ENCODE measurements around the gene LONRF2. TPM values are rescaled to one million over a fixed set of nuclear protein-coding genes. Genes with fewer than 3 reads are reported as not detected.

Gene LONRF2
- total and polyA plus RNA-seq, 2 experiments from 2014 or later = 0.69 to 1.9 TPM

- no peaks in the 10 kb centered on the region for H3K9me2 ChIP-seq (replicated peaks; ENCODE audit: insufficient read depth)
- H3K4me1 ChIP-seq (ENCODE audit: insufficient read depth) = peaks cover 24% of the 10 kb centered on the region
- H3K36me3 ChIP-seq (replicated peaks; ENCODE audit: insufficient read depth, low read depth) = no peaks in the 10 kb centered on the region
- H3K9me3 ChIP-seq (ENCODE audit: low read depth) = no peaks in the 10 kb centered on the region
- TF ChIP-seq EZH2phosphoT487 (IDR thresholded peaks at IDR 0.05; ENCODE audit: low read depth, severe bottlenecking, unreplicated experiment) (no peak), CTCF (IDR thresholded peaks at IDR 0.05; ENCODE audit: poor library complexity) (no peak), EZH2 (IDR thresholded peaks at IDR 0.05; ENCODE audit: borderline replicate concordance) (no peak)
- H3K27ac ChIP-seq = no peak overlapping the region
- H3K4me2 ChIP-seq = no peak overlapping the region
- H4K20me1 ChIP-seq (ENCODE audit: insufficient read depth, poor library complexity, severe bottlenecking) = no peaks in the 10 kb centered on the region
- H3K4me3 ChIP-seq = no peak overlapping the region
- H3K79me2 ChIP-seq = no peaks in the 10 kb centered on the region
- 70% methylated on average over 2 of the region's 2 CpGs for WGBS (ENCODE audit: low lambda C conversion rate, missing lambda C conversion rate)
- H3K27me3 ChIP-seq = no peaks in the 10 kb centered on the region
- DNase-seq (ENCODE audit: low spot score) = no peak
- H2AFZ ChIP-seq = no peak overlapping the region
These were observed 54.5 kb downstream of the LONRF2 start for GRCh38 chr2:100267751-100268150.

GRCh38 chr2:100266126-100266525 is 56.2 kb downstream of the LONRF2 start:
- no peak for DNase-seq (ENCODE audit: low spot score)
- H3K9me3 ChIP-seq (ENCODE audit: low read depth) = no peaks in the 10 kb centered on the region
- no peak overlapping the region for H3K4me2 ChIP-seq
- H3K4me1 ChIP-seq (ENCODE audit: insufficient read depth) = peaks cover 24% of the 10 kb centered on the region
- no peaks in the 10 kb centered on the region for H3K36me3 ChIP-seq (replicated peaks; ENCODE audit: insufficient read depth, low read depth)
- WGBS (ENCODE audit: low lambda C conversion rate, missing lambda C conversion rate) = 96% methylated on average over 7 of the region's 7 CpGs
- H3K27ac ChIP-seq = no peak overlapping the region
- no peaks in the 10 kb centered on the region for H4K20me1 ChIP-seq (ENCODE audit: insufficient read depth, poor library complexity, severe bottlenecking)
- no peak overlapping the region for H2AFZ ChIP-seq
- TF ChIP-seq EZH2phosphoT487 (IDR thresholded peaks at IDR 0.05; ENCODE audit: low read depth, severe bottlenecking, unreplicated experiment) (no peak), EZH2 (IDR thresholded peaks at IDR 0.05; ENCODE audit: borderline replicate concordance) (no peak), CTCF (IDR thresholded peaks at IDR 0.05; ENCODE audit: poor library complexity) (no peak)
- no peaks in the 10 kb centered on the region for H3K9me2 ChIP-seq (replicated peaks; ENCODE audit: insufficient read depth)
- H3K4me3 ChIP-seq = no peak overlapping the region
- H3K79me2 ChIP-seq = no peaks in the 10 kb centered on the region
- no peaks in the 10 kb centered on the region for H3K27me3 ChIP-seq

DNA sequence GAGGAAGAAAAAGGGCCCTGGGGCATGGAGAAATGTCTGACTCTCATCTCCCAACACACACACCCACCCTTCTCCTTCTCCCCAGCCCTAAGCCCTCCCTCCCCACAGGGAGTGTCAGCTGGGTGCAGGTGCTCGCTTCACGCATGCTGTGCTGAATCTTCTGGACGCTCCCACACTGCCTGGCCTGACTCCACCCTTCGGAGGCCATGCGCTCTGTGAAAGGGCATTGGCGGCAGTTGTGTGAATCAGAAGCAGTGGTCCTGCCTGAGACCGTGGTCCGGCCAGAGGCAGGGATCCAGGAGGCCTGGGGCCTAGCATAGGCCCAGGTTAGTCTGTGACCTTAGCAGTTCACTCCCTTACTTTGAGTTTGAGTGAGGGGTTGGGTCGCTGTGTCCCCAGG is 57.1 kb downstream of the LONRF2 start:
- Histone ChIP-seq H3K9me2 (replicated peaks; ENCODE audit: insufficient read depth) (no peaks in the 10 kb centered on the region), H2AFZ (no peak overlapping the region), H3K9me3 (ENCODE audit: low read depth) (no peaks in the 10 kb centered on the region), H3K36me3 (replicated peaks; ENCODE audit: insufficient read depth, low read depth) (no peaks in the 10 kb centered on the region), H3K4me2 (no peak overlapping the region), H4K20me1 (ENCODE audit: insufficient read depth, poor library complexity, severe bottlenecking) (no peaks in the 10 kb centered on the region), H3K79me2 (no peaks in the 10 kb centered on the region), H3K27me3 (no peaks in the 10 kb centered on the region), H3K4me1 (ENCODE audit: insufficient read depth) (peaks cover 18% of the 10 kb centered on the region), H3K4me3 (no peak overlapping the region), H3K27ac (no peak overlapping the region)
- DNase-seq (ENCODE audit: low spot score) = no peak
- TF ChIP-seq EZH2phosphoT487 (IDR thresholded peaks at IDR 0.05; ENCODE audit: low read depth, severe bottlenecking, unreplicated experiment) (no peak), CTCF (IDR thresholded peaks at IDR 0.05; ENCODE audit: poor library complexity) (no peak), EZH2 (IDR thresholded peaks at IDR 0.05; ENCODE audit: borderline replicate concordance) (no peak)
- WGBS (ENCODE audit: low lambda C conversion rate, missing lambda C conversion rate) = 94% methylated on average over 9 of the region's 9 CpGs

DNA sequence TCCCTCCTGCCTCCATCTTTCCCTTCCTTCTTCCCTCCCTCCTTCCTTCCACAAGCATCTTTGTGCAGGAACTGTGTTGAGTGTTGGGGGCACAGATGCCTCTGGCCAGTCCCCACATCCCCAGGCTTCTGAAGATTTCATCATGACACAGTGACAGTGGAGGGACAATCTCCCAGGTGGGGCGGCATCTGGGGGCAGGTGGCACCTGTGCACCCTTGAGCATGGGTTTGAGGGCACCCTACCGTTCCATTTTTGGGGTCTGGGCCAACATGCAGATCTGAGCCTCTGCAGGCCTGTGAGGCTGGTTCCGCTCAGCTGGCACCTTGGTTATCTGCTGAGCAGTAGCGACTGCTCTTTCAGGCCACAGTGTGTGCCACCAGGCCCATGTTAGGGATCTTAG is 57.6 kb downstream of the LONRF2 start:
- no peak overlapping the region for H3K27ac ChIP-seq
- TF ChIP-seq EZH2phosphoT487 (IDR thresholded peaks at IDR 0.05; ENCODE audit: low read depth, severe bottlenecking, unreplicated experiment) (no peak), EZH2 (IDR thresholded peaks at IDR 0.05; ENCODE audit: borderline replicate concordance) (no peak), CTCF (IDR thresholded peaks at IDR 0.05; ENCODE audit: poor library complexity) (no peak)
- no peaks in the 10 kb centered on the region for H3K9me2 ChIP-seq (replicated peaks; ENCODE audit: insufficient read depth)
- no peaks in the 10 kb centered on the region for H3K36me3 ChIP-seq (replicated peaks; ENCODE audit: insufficient read depth, low read depth)
- H2AFZ ChIP-seq = no peak overlapping the region
- no peak overlapping the region for H3K4me2 ChIP-seq
- H4K20me1 ChIP-seq (ENCODE audit: insufficient read depth, poor library complexity, severe bottlenecking) = no peaks in the 10 kb centered on the region
- no peaks in the 10 kb centered on the region for H3K27me3 ChIP-seq
- 88% methylated on average over 4 of the region's 4 CpGs for WGBS (ENCODE audit: low lambda C conversion rate, missing lambda C conversion rate)
- DNase-seq (ENCODE audit: low spot score) = no peak
- H3K9me3 ChIP-seq (ENCODE audit: low read depth) = no peaks in the 10 kb centered on the region
- H3K4me1 ChIP-seq (ENCODE audit: insufficient read depth) = peaks cover 12% of the 10 kb centered on the region
- H3K79me2 ChIP-seq = no peaks in the 10 kb centered on the region
- H3K4me3 ChIP-seq = no peak overlapping the region

Measured in hepatocyte (in vitro differentiated cells).